K562 (cell line): ENCODE data around the gene ABLIM2.

Source experiments
- CTCF ChIP-seq, 3 experiments: IDR thresholded peaks in 2 of 3; conservative IDR thresholded peaks in 1 of 3; 2 replicates each; pipeline ENCODE4 v1.5.1; 2011 to 2012; ENCODE audit warnings: low read length in 3 of 3, mild to moderate bottlenecking in 3 of 3, control low read depth in 2 of 3, improper control_type of control experiment in 1 of 3, inconsistent platforms in 1 of 3, low read depth in 1 of 3, mixed read lengths in 1 of 3, moderate library complexity in 1 of 3; ENCODE audit not compliant: insufficient read depth in 2 of 3
- E2F3 ChIP-seq: fragments of 250-450 bp; sonication (Bioruptor Pico); IDR thresholded peaks from 2 replicates; pipeline ENCODE4 v1.4.0; 2020; ENCODE audit warnings: mild to moderate bottlenecking
- L3MBTL2 ChIP-seq: fragments of 450-650 bp; IDR thresholded peaks from 2 replicates; pipeline ENCODE4 v1.6.1; 2016; ENCODE audit warnings: mild to moderate bottlenecking, moderate library complexity
- MEF2A ChIP-seq: IDR thresholded peaks from 2 replicates; pipeline ENCODE4 v1.6.1; 2011; ENCODE audit warnings: low read depth, mild to moderate bottlenecking, low read length, moderate library complexity; ENCODE audit not compliant: control insufficient read depth
- MEIS2 ChIP-seq: fragments of 450-650 bp; IDR thresholded peaks from 2 replicates; pipeline ENCODE4 v1.6.1; 2014; ENCODE audit warnings: mild to moderate bottlenecking; ENCODE audit not compliant: partially characterized antibody
- MXI1 ChIP-seq: IDR thresholded peaks from 2 replicates; pipeline ENCODE4 v1.6.1; 2011; ENCODE audit warnings: low read depth, mild to moderate bottlenecking, improper control_type of control experiment, low read length
- SMARCA5 ChIP-seq: fragments of 450-650 bp; IDR thresholded peaks from 2 replicates; pipeline ENCODE4 v1.6.1; 2016

GRCh38 chr4:8188743-8189550 lies 30.3 kb upstream of the ABLIM2 start:
- TF ChIP-seq CTCF (IDR thresholded peaks at IDR 0.05 in 2 of 3, conservative IDR thresholded peaks at IDR 0.05 in 1 of 3; ENCODE audit: insufficient read depth in 2 of 3, low read depth in 1 of 3, low read length in 3 of 3) (no peak), E2F3 (CRISPR knock-in tag) (no peak), L3MBTL2 (no peak), SMARCA5 (no peak), MEF2A (no peak), MEIS2 (no peak), MXI1 (no peak)
